IgD-negative memory B cell (primary cell): Measurements from ENCODE around the gene TBC1D22A. TPM values are rescaled to one million over a fixed set of nuclear protein-coding genes. Genes with fewer than 3 reads are reported as not detected.
A peak's percentile ranks its signal among the peaks of the same experiment; 100 is the strongest.

Source experiments
- H3K27ac Mint-ChIP-seq, 3 donors: one replicate each; pipeline ENCODE4 v1.8.0; 2020 to 2022; ENCODE audit warnings: mild to moderate bottlenecking in 3 of 3, mixed read lengths in 3 of 3, moderate library complexity in 1 of 3
- H3K27me3 Mint-ChIP-seq: one replicate; pipeline ENCODE4 v1.8.0; 2021; ENCODE audit warnings: mixed read lengths
- H3K36me3 Mint-ChIP-seq: one replicate; pipeline ENCODE4 v1.8.0; 2020; ENCODE audit warnings: mild to moderate bottlenecking, mixed read lengths
- H3K4me1 Mint-ChIP-seq, 3 donors: one replicate each; pipeline ENCODE4 v1.8.0; 2020 to 2022; ENCODE audit warnings: mixed read lengths in 3 of 3, mild to moderate bottlenecking in 1 of 3
- H3K4me3 Mint-ChIP-seq, 4 donors: one replicate each; pipeline ENCODE4 v1.8.0; 2020 to 2022; ENCODE audit warnings: mild to moderate bottlenecking in 4 of 4, mixed read lengths in 4 of 4, moderate library complexity in 3 of 4
- H3K9me3 Mint-ChIP-seq, 3 donors: one replicate each; pipeline ENCODE4 v1.8.0; 2020 to 2021; ENCODE audit warnings: mixed read lengths in 3 of 3, mild to moderate bottlenecking in 1 of 3
- polyA plus RNA-seq: library from polyadenylated mRNA; unstranded; fragments of 300-500 nt; fragmentation: Illumina TruSeq; gene quantifications from one replicate; pipeline ENCODE4 v1.2.3, GENCODE V29; 2021

Gene TBC1D22A
- polyA plus RNA-seq, 1 donor from 2014 or later = 64.3 TPM

DNA sequence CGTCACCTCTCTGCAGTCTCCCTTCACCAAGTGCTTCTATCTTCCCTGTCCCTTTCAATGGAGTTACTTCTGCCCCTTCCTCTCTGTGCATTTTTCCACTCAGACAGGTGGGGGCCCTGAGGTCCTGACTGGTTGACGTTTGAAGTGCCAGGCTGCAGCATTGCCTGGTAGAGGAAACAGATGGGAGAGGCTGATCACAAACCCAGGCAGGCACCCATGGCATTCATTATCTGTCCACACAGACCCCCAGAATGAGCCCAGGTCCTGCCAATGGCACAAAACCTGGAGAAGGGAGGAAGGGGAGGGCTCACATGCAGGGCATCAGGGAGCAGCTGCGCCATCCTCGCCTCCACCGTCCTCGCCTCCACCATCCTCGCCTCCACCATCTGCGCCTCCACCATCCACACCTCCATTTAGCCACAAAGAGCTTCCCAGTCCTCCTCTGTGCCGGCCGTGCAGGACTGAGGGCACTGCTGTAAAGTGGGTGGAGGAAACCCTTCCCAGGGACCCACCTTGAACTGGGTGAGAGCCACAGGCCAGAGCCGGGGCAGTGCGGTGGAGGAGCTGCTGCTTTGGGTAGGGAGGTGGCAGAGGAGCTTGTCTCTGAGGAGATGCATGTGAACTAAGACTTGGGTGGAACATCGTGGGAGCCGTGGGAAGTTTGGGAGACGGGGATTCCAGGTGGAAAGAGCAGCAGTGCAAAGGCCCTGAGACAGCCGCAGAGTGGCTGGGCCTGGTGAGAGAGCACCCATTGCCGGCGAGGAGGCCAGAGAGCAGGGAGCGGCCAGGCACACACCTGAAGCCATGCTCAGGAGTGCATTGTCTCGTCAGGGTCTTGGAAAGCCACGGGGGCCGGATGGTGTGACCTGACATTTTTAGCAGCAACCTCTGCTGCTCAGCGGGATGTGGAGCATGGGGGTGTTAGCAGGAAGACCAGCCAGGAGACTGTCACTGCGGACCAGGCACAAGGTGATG is 145.1 kb downstream of the TBC1D22A start:
- Mint-ChIP-seq H3K36me3 (peaks cover 4% of the 10 kb centered on the region), H3K9me3 (no peaks in the 10 kb centered on the region), H3K27me3 (no peaks in the 10 kb centered on the region), H3K4me3 (no peak overlapping the region), H3K27ac (peak overlapping the region in 1 of 3 donors; percentile 62), H3K4me1 (peaks cover 0 to 5% (median 0%) of the 10 kb centered on the region in 3 donors)

DNA sequence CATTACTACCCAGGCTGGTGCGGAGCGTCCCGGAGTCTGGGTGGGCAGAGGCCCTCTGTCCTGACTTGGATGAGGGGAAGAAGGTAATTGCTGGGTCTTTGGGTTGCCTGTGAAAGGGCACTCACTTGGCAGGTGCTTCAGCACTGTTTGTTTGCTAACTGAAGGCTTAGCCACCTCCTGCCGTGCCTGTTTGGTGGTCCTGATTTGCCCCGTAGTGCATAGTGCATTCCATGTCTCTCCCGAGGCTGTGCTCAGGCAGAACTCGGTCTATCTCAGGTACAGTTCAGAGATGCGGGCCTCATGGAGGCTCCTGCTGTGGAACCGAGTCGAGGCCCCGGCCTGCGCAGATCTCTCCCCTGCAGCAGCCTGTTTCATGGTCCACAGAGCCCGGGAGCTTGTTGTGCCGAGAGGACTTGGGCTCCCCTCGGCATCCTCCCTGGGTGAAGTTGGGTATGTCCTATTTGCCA is 146.2 kb downstream of the TBC1D22A start:
- peak overlapping the region in 1 of 4 donors; percentile 28 for H3K4me3 Mint-ChIP-seq
- H3K36me3 Mint-ChIP-seq = peaks cover 4% of the 10 kb centered on the region
- no peaks in the 10 kb centered on the region for H3K27me3 Mint-ChIP-seq
- H3K9me3 Mint-ChIP-seq = no peaks in the 10 kb centered on the region
- H3K4me1 Mint-ChIP-seq = peaks cover 0 to 4% (median 0%) of the 10 kb centered on the region in 3 donors
- no peak overlapping the region for H3K27ac Mint-ChIP-seq

DNA sequence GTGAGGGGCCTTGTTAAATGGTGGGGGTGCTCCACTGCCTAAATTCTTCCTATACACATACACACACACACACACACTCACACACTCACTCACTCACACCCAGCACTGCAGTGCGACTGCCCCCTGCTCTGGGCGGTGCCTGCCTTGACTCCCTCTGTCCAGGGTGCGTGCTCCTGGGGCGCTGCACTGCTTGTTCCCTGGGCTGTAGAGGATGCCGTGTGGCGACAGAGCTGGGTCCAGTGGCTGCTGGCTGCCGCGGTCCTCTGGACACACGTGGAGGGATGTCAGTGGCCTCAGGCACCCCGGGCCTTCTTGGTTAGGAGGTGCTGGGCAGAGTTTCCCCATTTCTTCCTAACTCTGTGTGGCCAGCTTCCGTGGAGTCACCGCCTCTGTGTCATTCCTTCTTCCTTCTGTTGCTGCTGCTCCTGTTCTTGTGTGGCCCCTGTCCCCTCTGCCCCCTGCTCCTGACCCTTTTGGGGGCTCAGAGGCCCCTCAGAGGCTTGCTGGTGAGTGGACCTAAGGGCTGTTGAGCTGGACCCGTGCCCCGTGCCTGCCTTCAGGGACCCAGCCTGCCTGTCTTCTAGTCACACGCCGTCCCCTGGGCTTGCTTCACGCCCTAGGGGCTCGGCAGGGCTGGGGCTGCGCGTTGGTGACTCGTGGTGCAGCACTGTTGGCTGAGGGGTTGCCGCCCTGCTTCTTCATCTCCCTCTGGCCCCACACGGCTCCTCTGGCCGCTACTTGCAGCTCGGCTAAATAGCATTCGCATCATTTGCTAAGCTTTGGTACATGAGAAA is 147.0 kb downstream of the TBC1D22A start:
- peaks cover 0 to 5% (median 0%) of the 10 kb centered on the region in 3 donors for H3K4me1 Mint-ChIP-seq
- H3K27ac Mint-ChIP-seq = peak overlapping the region in 1 of 3 donors; percentile 45
- H3K4me3 Mint-ChIP-seq = no peak overlapping the region
- no peaks in the 10 kb centered on the region for H3K27me3 Mint-ChIP-seq
- peaks cover 4% of the 10 kb centered on the region for H3K36me3 Mint-ChIP-seq
- no peaks in the 10 kb centered on the region for H3K9me3 Mint-ChIP-seq

DNA sequence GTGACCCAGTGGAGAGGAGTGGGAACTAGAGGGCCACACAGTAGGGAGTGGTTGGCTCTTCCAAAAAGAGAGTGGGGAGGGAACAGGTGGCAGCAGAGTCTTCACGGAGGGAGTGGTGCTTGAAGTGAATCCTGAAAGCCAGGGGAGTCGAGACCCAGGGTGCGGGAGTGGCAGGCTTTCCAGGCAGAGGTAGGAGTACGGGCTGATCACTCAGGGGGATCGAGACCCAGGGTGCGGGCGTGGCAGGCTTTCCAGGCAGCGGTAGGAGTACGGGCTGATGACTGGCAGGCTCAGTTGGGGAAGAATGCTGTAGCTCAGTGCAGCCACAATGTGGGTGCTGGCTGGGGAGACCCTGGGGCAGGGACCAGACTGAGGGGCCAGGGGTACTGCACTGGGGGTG is 148.2 kb downstream of the TBC1D22A start:
- H3K27ac Mint-ChIP-seq = peak overlapping the region in 1 of 3 donors; percentile 45
- no peaks in the 10 kb centered on the region for H3K9me3 Mint-ChIP-seq
- peaks cover 6% of the 10 kb centered on the region for H3K36me3 Mint-ChIP-seq
- no peak overlapping the region for H3K4me3 Mint-ChIP-seq
- no peaks in the 10 kb centered on the region for H3K27me3 Mint-ChIP-seq
- peaks cover 0 to 5% (median 0%) of the 10 kb centered on the region in 3 donors for H3K4me1 Mint-ChIP-seq

DNA sequence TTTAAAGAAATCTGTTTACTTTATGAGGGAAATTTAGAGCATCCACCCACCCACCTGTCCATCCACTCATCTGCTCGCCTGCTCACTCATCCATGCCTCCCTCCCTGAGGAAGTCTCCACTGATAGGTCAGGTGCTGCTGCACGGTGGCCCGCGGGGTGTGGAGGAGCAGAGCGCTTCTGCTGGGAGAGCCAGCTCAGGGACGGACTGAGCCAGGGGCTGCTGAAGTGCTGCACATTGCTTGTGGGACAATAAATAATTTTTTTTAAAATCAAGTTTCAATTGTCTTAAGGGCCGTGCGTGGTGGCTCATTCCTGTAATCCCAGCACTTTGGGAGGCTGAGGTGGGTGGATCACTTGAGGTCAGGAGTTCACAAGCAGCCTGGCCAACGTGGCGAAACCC is 148.9 kb downstream of the TBC1D22A start:
- no peaks in the 10 kb centered on the region for H3K9me3 Mint-ChIP-seq
- peaks cover 6% of the 10 kb centered on the region for H3K36me3 Mint-ChIP-seq
- H3K27ac Mint-ChIP-seq = no peak overlapping the region
- H3K4me3 Mint-ChIP-seq = no peak overlapping the region
- peaks cover 0 to 5% (median 0%) of the 10 kb centered on the region in 3 donors for H3K4me1 Mint-ChIP-seq
- no peaks in the 10 kb centered on the region for H3K27me3 Mint-ChIP-seq

DNA sequence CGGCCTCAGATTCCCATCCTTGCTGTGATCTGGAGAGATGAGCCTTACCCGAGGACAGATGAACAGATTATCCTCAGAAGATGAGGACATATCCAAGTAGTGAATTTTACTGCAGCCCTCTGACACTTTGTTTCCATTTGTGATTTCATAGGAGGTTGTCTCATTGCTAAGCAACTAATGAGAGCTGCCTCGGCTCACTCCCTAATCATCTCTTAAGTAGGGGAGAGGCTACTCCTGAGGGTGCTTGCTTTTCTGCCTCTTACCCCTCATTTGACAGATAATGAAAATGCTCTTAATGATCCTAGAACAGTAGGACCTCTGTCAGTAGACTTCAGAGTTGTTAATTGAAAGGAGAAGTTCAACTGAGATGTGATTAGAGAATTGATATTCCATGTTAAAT is 150.9 kb downstream of the TBC1D22A start:
- peak overlapping the region in 1 of 3 donors; percentile 43 for H3K27ac Mint-ChIP-seq
- peaks cover 0 to 5% (median under 1%) of the 10 kb centered on the region in 3 donors for H3K4me1 Mint-ChIP-seq
- H3K36me3 Mint-ChIP-seq = peaks cover 3% of the 10 kb centered on the region
- H3K9me3 Mint-ChIP-seq = no peaks in the 10 kb centered on the region
- H3K4me3 Mint-ChIP-seq = no peak overlapping the region
- H3K27me3 Mint-ChIP-seq = no peaks in the 10 kb centered on the region

DNA sequence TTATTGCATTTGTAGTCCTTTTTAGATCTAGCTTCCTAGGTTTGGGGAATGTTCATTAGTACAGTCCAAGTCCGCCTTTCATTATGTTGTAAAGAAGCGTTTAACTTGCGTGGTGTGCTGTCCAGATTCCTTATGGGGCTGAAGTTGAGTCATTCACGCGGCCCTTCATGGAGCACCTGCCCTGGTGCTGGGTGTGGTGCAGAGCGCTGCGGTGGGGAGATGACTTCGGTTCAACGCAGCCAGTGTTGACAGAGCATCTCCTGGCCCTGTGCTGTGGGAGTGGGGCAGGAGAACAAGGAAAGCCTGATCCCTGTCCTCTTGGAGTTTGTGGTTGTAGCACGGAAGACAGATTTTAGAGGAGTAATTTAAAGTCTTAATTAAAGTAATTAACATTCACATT is 152.0 kb downstream of the TBC1D22A start:
- Mint-ChIP-seq H3K9me3 (no peaks in the 10 kb centered on the region), H3K27me3 (no peaks in the 10 kb centered on the region), H3K36me3 (peaks cover 3% of the 10 kb centered on the region), H3K4me3 (no peak overlapping the region), H3K4me1 (peaks cover 0 to 5% (median 1%) of the 10 kb centered on the region in 3 donors), H3K27ac (peak overlapping the region in 1 of 3 donors; percentile 82)

DNA sequence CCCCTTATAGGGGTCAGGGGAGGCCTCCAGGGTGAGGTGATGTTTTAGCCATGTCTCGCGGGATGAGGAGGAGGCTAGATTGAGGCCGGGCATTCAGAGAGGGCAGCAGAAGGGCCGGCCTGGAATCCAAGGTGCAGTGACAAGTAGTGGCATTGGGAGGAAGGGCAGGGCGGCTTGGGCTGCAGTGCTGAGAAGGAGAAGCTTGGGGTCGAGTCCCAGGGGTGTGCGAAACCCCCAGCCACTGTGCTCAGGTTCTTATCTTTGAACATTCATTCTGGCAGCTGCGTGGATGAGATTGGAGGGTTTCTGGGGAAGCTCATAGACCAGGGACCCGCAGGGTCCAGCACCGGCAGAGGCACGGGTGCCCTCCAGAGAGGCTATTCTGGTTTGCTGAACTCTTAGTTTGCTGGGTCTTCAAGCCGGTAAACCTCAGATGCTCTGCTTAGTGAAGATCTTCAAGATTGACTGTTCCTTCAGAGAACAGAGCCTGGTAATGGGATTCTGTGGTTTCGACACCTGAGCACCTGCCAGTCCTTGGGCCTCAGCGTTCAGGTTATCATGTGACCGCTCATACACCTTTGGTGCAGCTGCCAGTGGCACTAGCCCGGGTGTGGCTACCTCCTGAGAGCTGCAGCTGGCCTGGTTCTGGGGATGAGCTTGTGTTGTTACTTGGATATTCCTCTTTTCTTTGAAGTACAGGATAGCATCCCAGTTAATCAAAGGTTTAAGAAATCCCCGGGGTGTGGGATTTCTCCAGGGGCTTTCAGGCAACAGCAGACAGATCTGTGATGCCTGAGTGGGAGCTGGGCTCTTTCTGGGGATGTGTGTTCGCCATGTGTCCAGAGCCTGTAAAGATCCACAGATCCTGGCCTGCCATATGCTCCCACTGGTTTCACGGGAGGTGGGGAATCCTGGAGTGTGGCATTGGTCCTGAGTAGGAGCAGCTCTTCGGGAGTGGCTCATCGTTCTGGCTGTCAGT is 152.8 kb downstream of the TBC1D22A start:
- Mint-ChIP-seq H3K27ac (no peak overlapping the region), H3K4me3 (no peak overlapping the region), H3K36me3 (peaks cover 3% of the 10 kb centered on the region), H3K4me1 (peaks cover 0 to 2% (median 1%) of the 10 kb centered on the region in 3 donors), H3K27me3 (no peaks in the 10 kb centered on the region), H3K9me3 (no peaks in the 10 kb centered on the region)

DNA sequence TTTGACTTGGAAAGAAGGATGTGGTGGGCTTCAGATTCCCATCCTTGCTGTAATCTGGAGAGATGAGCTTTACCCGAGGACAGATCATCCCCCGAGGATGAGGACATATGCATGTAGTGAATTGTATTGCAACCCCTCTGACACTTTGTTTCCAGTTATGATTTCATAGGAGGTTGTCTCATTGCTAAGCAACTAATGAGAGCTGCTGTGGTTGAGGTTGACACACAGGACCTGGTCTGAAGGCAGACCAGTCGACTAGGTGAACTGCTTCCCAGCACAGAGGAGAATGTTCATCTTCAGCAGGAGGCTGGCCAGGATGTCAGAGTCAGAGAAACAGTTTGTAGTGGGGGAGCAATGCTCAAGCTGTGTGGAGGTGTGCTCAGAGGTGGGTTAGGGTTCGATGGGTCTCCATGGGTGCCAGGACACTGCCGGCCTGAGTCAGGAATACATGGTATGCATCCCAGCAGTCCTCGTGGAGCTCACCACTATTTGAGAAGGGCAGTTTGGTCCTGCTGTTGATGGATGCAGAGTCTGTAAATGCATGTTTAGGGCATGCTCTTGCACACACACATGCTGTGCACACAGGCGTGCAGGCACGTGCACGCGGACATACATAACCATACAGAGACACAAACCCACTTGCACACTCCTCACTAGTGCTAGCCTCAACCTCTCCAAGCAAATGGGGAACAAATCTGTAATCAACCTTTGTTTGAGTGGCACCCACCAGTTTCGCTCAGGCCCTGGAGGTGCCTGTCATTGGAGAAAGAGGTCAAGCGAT is 153.7 kb downstream of the TBC1D22A start:
- no peaks in the 10 kb centered on the region for H3K27me3 Mint-ChIP-seq
- peaks cover 2% of the 10 kb centered on the region for H3K36me3 Mint-ChIP-seq
- H3K4me3 Mint-ChIP-seq = peak overlapping the region in 1 of 4 donors; percentile 24
- H3K9me3 Mint-ChIP-seq = peaks cover under 1% of the 10 kb centered on the region in 3 donors
- peak overlapping the region in 1 of 3 donors; percentile 54 for H3K27ac Mint-ChIP-seq
- peaks cover 0 to 2% (median 1%) of the 10 kb centered on the region in 3 donors for H3K4me1 Mint-ChIP-seq

DNA sequence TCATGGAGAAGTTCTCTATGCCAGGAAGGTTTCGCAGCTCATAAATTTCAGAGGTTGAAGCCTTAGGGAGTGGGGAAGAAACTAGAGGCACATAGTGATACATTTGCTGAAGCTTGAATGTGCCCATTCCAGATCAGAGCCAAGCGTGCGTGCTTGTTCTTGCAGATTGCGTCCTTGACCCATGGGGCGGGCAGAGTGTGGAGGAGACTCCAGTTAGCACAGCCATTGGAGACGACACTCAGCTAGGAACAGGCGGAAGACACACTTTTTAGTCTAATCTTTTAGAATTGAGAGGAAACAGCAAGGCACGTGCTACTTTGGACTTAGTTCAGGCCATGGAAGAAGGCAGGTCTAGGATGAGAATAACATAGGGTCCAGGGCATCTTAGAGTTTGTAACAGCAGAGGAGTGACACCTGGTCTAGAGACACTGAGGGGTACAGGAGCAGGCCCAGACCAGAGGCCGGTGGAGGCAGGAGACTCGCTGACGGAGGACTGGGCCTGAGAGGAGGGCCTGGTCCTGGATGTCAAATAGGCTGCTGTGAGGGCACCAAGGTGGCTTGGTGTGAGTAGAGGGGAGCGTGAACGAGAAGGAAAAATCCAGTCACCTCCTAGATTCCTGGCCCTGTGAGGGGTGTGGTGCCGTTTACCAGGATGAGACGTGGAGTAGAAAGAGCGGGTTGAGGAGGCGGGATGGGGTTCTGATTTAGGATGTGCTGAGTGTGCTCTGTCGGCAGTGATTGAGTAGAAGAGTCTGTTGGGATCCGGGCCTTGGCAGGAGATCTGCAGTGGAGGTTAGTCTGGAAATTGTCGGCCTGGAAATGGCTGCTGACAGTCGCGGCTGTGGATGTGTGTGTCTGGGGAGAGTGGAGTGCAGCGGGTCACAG is 154.7 kb downstream of the TBC1D22A start:
- Mint-ChIP-seq H3K36me3 (peaks cover 7% of the 10 kb centered on the region), H3K27me3 (no peaks in the 10 kb centered on the region), H3K4me1 (peaks cover 0 to 2% (median 1%) of the 10 kb centered on the region in 3 donors), H3K9me3 (peaks cover 3 to 7% (median 3%) of the 10 kb centered on the region in 3 donors), H3K27ac (peak overlapping the region in 1 of 3 donors; percentile 63), H3K4me3 (peak overlapping the region in 2 of 4 donors; percentile 39 to 47)

DNA sequence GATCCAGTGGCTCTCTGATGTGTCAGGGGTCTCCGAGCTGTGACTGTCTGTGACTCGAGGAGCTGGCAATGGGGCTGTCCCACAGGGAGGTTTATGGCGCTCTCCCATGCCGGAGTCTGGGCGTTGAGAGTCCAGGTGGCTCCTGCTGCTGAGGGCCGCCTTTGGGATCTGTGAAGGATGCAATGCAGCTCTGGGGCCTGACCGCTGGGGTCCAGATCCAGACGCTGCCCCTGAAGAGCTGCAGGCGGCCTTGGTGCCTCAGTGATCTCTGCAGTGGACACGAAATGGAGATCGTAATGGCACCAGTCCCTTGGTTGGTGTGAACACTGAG is 155.3 kb downstream of the TBC1D22A start:
- Mint-ChIP-seq H3K27me3 (no peaks in the 10 kb centered on the region), H3K4me1 (peaks cover 0 to 2% (median 1%) of the 10 kb centered on the region in 3 donors), H3K9me3 (peaks cover 3 to 7% (median 3%) of the 10 kb centered on the region in 3 donors), H3K4me3 (no peak overlapping the region), H3K36me3 (peaks cover 7% of the 10 kb centered on the region), H3K27ac (peak overlapping the region in 1 of 3 donors; percentile 63)

DNA sequence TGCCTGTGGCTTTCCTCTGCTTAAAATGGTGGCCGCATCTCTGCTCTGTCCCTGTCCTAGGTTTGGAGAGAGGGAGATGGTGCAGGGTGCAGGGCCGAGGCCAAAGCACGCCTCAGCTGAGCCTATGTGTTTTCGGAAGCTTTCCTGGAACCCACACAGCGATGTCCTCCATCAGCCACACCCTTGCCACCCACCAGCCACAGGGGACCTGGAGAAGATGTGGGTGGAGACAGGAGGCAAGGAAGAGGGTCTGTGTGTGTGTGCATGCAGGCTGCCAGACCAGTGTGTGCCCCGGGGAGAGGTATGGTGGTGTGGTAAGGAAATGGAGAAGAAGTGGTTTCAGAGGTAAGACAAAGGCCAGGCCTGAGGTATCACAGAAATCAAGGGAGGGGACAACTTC is 155.7 kb downstream of the TBC1D22A start:
- Mint-ChIP-seq H3K36me3 (peaks cover 7% of the 10 kb centered on the region), H3K4me1 (peaks cover 0 to 2% (median 1%) of the 10 kb centered on the region in 3 donors), H3K9me3 (peaks cover 3 to 7% (median 3%) of the 10 kb centered on the region in 3 donors), H3K27me3 (no peaks in the 10 kb centered on the region), H3K4me3 (no peak overlapping the region), H3K27ac (no peak overlapping the region)

DNA sequence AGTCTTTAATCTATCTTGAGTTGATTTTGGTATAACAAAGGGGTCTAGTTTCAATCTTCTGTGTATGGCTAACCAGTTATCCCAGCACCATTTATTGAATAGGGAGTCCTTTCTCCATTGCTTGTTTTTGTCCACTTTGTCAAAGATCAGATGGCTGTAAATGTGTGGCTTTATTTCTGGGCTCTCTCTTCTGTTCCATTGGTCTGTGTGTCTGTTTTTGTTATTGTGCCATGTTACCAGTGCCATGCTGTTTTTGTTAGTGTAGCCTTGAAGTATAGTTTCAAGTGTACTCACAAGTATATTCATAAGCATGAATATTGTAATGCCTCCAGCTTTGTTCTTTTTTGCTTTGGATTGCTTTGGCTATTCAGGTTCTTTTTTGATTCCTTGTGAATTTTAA is 159.6 kb downstream of the TBC1D22A start:
- Mint-ChIP-seq H3K36me3 (peaks cover 7% of the 10 kb centered on the region), H3K9me3 (peaks cover 3 to 7% (median 3%) of the 10 kb centered on the region in 3 donors), H3K27ac (no peak overlapping the region), H3K4me1 (peaks cover 0 to 4% (median 1%) of the 10 kb centered on the region in 3 donors), H3K27me3 (no peaks in the 10 kb centered on the region), H3K4me3 (no peak overlapping the region)
